ENCODE results near the gene TRAK1.

The TRAK1 gene

DNA sequence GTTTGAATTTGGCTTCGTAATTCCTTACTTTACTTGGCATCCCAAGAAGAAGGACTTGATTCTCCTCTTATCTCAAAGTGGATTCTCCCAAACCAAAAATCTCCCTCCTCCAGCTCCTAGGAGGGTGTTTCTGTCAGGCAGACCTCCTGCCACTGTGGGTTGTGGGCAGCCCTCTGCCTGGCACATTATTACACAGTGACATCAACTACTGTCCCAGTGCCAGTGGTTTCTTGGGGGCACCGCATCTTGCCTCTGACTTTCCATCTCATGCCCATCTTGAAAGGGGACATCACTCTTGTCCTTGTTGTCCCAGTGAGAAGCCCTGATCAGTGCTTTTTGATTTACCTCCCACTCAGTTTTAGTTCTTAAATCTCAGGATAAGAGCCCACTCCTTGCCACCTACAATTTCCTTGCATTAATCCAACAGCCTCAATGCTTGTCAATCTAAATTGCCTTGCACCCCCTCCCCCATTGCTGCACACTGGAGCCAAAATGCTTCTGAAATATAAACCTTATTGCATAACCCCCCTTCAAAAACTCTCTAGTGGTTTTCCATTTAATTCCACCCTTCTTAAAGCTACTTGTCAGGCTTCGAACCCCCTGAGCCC, 81.0 kb downstream of the TRAK1 start:
- TF ChIP-seq CTCF (IDR thresholded peaks at IDR 0.05) = no peak
- H3K4me1 ChIP-seq = peaks cover 0 to 14% (median 4%) of the 10 kb centered on the region in 4 donors
- no peaks in the 10 kb centered on the region for H3K27me3 ChIP-seq
- DNase-seq = peak in 1 of 2 donors; percentile 16
- no peaks in the 10 kb centered on the region for H3K9me3 ChIP-seq
- H3K36me3 ChIP-seq = no peaks in the 10 kb centered on the region
- H3K4me3 ChIP-seq = no peak overlapping the region
- no peak overlapping the region for H3K27ac ChIP-seq
- intact Hi-C loops (cut with DNase I; ENCODE audit: low total_unique reads) = no loop called here

DNA sequence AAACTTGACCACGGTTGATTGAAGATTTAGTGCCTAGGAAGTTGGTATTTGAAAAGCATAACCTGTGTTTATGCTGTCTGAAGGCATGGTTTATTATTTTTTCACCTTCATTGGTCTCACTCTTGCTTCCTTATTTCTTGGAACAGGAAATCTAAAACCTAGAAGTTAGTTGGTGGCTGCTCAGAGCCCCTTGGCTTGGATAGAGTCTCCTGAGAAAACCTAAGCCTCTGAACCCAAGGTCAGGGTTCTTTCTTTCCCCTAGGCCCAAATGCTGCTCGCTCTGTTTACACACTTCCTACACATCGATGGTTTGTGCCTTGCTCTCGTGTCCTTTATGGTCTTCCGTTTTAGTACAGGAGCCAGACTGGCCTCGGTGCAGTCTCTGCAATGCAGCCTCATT, 82.2 kb downstream of the TRAK1 start:
- intact Hi-C loops (cut with DNase I; ENCODE audit: low total_unique reads) = no loop called here
- no peak overlapping the region for H3K27ac ChIP-seq
- no peaks in the 10 kb centered on the region for H3K27me3 ChIP-seq
- H3K36me3 ChIP-seq = no peaks in the 10 kb centered on the region
- DNase-seq = no peak
- H3K4me3 ChIP-seq = no peak overlapping the region
- no peaks in the 10 kb centered on the region for H3K9me3 ChIP-seq
- TF ChIP-seq CTCF (IDR thresholded peaks at IDR 0.05) = no peak
- H3K4me1 ChIP-seq = peaks cover 0 to 14% (median 5%) of the 10 kb centered on the region in 4 donors

- no peaks in the 10 kb centered on the region for H3K9me3 ChIP-seq
- H3K36me3 ChIP-seq = no peaks in the 10 kb centered on the region
- H3K27ac ChIP-seq = no peak overlapping the region
- TF ChIP-seq CTCF (IDR thresholded peaks at IDR 0.05) = no peak
- H3K4me3 ChIP-seq = no peak overlapping the region
- intact Hi-C loops (cut with DNase I; ENCODE audit: low total_unique reads) = no loop called here
- no peak for DNase-seq
- H3K4me1 ChIP-seq = peaks cover 0 to 24% (median 15%) of the 10 kb centered on the region in 4 donors
- no peaks in the 10 kb centered on the region for H3K27me3 ChIP-seq
These were observed 83.7 kb downstream of the TRAK1 start for GRCh38 chr3:42174679-42175385.

DNA sequence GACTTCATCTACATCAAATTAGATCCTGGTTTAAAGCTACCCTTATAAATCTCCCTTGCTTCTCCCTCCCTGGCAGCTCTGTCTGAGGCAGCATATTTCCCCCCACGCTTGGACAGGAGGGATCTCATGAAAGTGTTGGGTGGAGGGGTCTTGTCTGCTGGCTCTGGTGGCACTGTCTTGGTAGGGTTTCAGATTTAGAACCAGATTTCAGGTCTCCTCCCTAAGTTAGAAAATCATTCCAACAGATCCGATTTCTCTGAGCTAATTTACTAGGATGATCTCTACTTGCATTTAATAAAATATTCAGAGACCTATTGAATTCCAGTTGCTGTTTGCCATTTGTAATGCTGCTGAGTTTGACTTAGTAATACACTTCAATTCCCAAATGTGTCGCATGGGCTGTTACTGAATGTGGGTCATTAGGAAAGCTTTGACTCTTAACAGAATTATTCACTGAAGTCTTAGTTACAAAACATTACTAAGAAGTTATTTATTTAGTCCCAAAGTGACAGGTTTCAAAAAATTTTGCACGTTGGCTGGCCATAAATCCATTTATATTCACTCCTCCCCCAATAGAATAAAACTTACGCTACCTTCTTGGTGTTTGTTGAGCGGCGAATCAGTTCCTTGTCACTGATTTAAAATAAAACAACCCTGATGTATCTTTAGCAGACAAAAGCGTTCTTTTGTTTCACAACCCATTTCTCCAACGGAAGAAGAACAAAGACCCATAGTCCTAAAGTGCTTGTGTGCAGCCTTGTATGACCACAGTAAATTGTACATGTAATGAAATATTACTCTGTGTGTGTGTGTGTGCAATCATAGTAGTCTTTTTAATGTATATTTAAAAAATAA, 84.5 kb downstream of the TRAK1 start:
- no peak for DNase-seq
- Histone ChIP-seq H3K4me1 (peaks cover 0 to 26% (median 15%) of the 10 kb centered on the region in 4 donors), H3K9me3 (no peaks in the 10 kb centered on the region), H3K4me3 (no peak overlapping the region), H3K27me3 (no peaks in the 10 kb centered on the region), H3K27ac (no peak overlapping the region), H3K36me3 (no peaks in the 10 kb centered on the region)
- no peak for TF ChIP-seq CTCF (IDR thresholded peaks at IDR 0.05)
- intact Hi-C loops (cut with DNase I; ENCODE audit: low total_unique reads) = no loop called here

GRCh38 chr3:42176242-42177034, 85.3 kb downstream of the TRAK1 start:
- TF ChIP-seq CTCF (IDR thresholded peaks at IDR 0.05) = no peak
- H3K36me3 ChIP-seq = no peaks in the 10 kb centered on the region
- no peak overlapping the region for H3K4me3 ChIP-seq
- intact Hi-C loops (cut with DNase I; ENCODE audit: low total_unique reads) = no loop called here
- no peaks in the 10 kb centered on the region for H3K27me3 ChIP-seq
- DNase-seq = no peak
- H3K27ac ChIP-seq = no peak overlapping the region
- peaks cover 0 to 26% (median 14%) of the 10 kb centered on the region in 4 donors for H3K4me1 ChIP-seq
- H3K9me3 ChIP-seq = no peaks in the 10 kb centered on the region

Data from tibial artery (tissue), 4 donors.